HL-60 (cell line): ENCODE data around the gene ANKRD1.

ENCODE experiments used
- CTCF ChIP-seq: IDR thresholded peaks from one replicate; pipeline ENCODE4 v1.5.1; 2011; ENCODE audit warnings: low read length, control low read depth, inconsistent platforms; ENCODE audit not compliant: insufficient read depth
- POLR2AphosphoS5 ChIP-seq: IDR thresholded peaks from 2 replicates; pipeline ENCODE4 v1.6.1; 2012; ENCODE audit warnings: low read depth
- SPI1 ChIP-seq: IDR thresholded peaks from 2 replicates; pipeline ENCODE4 v1.6.1; 2012; ENCODE audit warnings: low read depth, mild to moderate bottlenecking, borderline replicate concordance
- TF ChIP-seq, protein P1 (sequence below): IDR thresholded peaks from 2 replicates; pipeline ENCODE4 v1.6.1; 2012; ENCODE audit warnings: low read depth; ENCODE audit not compliant: insufficient replicate concordance

GRCh38 chr10:90965720-90966119, 44.8 kb upstream of the ANKRD1 start:
- TF ChIP-seq POLR2AphosphoS5 (no peak), CTCF (no peak), SPI1 (no peak)
- TF ChIP-seq, protein P1, sequence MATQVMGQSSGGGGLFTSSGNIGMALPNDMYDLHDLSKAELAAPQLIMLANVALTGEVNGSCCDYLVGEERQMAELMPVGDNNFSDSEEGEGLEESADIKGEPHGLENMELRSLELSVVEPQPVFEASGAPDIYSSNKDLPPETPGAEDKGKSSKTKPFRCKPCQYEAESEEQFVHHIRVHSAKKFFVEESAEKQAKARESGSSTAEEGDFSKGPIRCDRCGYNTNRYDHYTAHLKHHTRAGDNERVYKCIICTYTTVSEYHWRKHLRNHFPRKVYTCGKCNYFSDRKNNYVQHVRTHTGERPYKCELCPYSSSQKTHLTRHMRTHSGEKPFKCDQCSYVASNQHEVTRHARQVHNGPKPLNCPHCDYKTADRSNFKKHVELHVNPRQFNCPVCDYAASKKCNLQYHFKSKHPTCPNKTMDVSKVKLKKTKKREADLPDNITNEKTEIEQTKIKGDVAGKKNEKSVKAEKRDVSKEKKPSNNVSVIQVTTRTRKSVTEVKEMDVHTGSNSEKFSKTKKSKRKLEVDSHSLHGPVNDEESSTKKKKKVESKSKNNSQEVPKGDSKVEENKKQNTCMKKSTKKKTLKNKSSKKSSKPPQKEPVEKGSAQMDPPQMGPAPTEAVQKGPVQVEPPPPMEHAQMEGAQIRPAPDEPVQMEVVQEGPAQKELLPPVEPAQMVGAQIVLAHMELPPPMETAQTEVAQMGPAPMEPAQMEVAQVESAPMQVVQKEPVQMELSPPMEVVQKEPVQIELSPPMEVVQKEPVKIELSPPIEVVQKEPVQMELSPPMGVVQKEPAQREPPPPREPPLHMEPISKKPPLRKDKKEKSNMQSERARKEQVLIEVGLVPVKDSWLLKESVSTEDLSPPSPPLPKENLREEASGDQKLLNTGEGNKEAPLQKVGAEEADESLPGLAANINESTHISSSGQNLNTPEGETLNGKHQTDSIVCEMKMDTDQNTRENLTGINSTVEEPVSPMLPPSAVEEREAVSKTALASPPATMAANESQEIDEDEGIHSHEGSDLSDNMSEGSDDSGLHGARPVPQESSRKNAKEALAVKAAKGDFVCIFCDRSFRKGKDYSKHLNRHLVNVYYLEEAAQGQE = no peak
